ENCODE data around the gene PGLYRP1.

PGLYRP1 gene

GRCh38 chr19:46002678-46003275, 20.1 kb downstream of the PGLYRP1 start:
- no peak for TF ChIP-seq CTCF (IDR thresholded peaks at IDR 0.05; ENCODE audit: unreplicated experiment in 3 of 3)
- H3K27me3 Mint-ChIP-seq (ENCODE audit: low read depth) = peaks cover 22% of the 10 kb centered on the region
- H3K4me3 Mint-ChIP-seq = no peak overlapping the region
- H3K27ac Mint-ChIP-seq = no peak overlapping the region
- peaks cover 19% of the 10 kb centered on the region for H3K4me1 Mint-ChIP-seq
- H3K9me3 Mint-ChIP-seq = no peaks in the 10 kb centered on the region
- peaks cover 26% of the 10 kb centered on the region for H3K36me3 Mint-ChIP-seq (ENCODE audit: low read depth)

- Mint-ChIP-seq H3K4me3 (peak overlapping the region; percentile 54 to 79 (median 71)), H3K9me3 (no peaks in the 10 kb centered on the region), H3K4me1 (peaks cover 26% of the 10 kb centered on the region), H3K36me3 (ENCODE audit: low read depth) (peaks cover 9% of the 10 kb centered on the region), H3K27me3 (ENCODE audit: low read depth) (peaks cover 22% of the 10 kb centered on the region), H3K27ac (no peak overlapping the region)
- no peak for TF ChIP-seq CTCF (IDR thresholded peaks at IDR 0.05; ENCODE audit: unreplicated experiment in 3 of 3)
Measured at GRCh38 chr19:46000491-46001246, 22.2 kb downstream of the PGLYRP1 start.

GRCh38 chr19:45999653-46000121, 23.2 kb downstream of the PGLYRP1 start:
- Mint-ChIP-seq H3K27ac (no peak overlapping the region), H3K36me3 (ENCODE audit: low read depth) (peaks cover 4% of the 10 kb centered on the region), H3K27me3 (ENCODE audit: low read depth) (peaks cover 22% of the 10 kb centered on the region), H3K4me3 (peak overlapping the region; percentile 54 to 79 (median 64)), H3K9me3 (no peaks in the 10 kb centered on the region), H3K4me1 (peaks cover 26% of the 10 kb centered on the region)
- no peak for TF ChIP-seq CTCF (IDR thresholded peaks at IDR 0.05; ENCODE audit: unreplicated experiment in 3 of 3)

- Mint-ChIP-seq H3K4me1 (peaks cover 26% of the 10 kb centered on the region), H3K4me3 (peak overlapping the region in 2 of 3 experiments; percentile 22 to 79), H3K9me3 (no peaks in the 10 kb centered on the region), H3K27ac (no peak overlapping the region), H3K27me3 (ENCODE audit: low read depth) (peaks cover 22% of the 10 kb centered on the region), H3K36me3 (ENCODE audit: low read depth) (peaks cover 4% of the 10 kb centered on the region)
- TF ChIP-seq CTCF (IDR thresholded peaks at IDR 0.05; ENCODE audit: unreplicated experiment in 3 of 3) = no peak
Measured at GRCh38 chr19:45998834-45999233, 24.0 kb downstream of the PGLYRP1 start.

- Mint-ChIP-seq H3K4me1 (peaks cover 26% of the 10 kb centered on the region), H3K36me3 (ENCODE audit: low read depth) (no peaks in the 10 kb centered on the region), H3K27ac (no peak overlapping the region), H3K9me3 (no peaks in the 10 kb centered on the region), H3K27me3 (ENCODE audit: low read depth) (peaks cover 22% of the 10 kb centered on the region), H3K4me3 (no peak overlapping the region)
- no peak for TF ChIP-seq CTCF (IDR thresholded peaks at IDR 0.05; ENCODE audit: unreplicated experiment in 3 of 3)
Measured at GRCh38 chr19:45996933-45997332, 25.9 kb downstream of the PGLYRP1 start.
